Peyer's patch (tissue), 4 donors: ENCODE measurements around the gene SEMA3B. TPM values are rescaled to one million over a fixed set of nuclear protein-coding genes. Genes with fewer than 3 reads are reported as not detected.

Source experiments
- DNase-seq, 3 donors: peaks; one replicate each; pipeline ENCODE4 v3.0.0-alpha.2; 2017 to 2019
- H3K27ac ChIP-seq, 4 donors: fragments of 200-600 bp; sonication (generic); one replicate each; pipeline ENCODE4 v1.5.1; 2016 to 2019
- H3K27me3 ChIP-seq, 2 donors: fragments of 200-600 bp; sonication (generic); one replicate each; pipeline ENCODE4 v1.5.1; 2019
- H3K36me3 ChIP-seq, 3 donors: fragments of 200-600 bp; sonication (generic); one replicate each; pipeline ENCODE4 v1.5.1; 2016 to 2019
- H3K4me1 ChIP-seq, 4 donors: fragments of 200-600 bp; sonication (generic); one replicate each; pipeline ENCODE4 v1.5.1; 2016 to 2019
- H3K4me3 ChIP-seq, 4 donors: fragments of 200-600 bp; sonication (generic); 1 replicate in 3 of 4; 2 replicates in 1 of 4; pipeline ENCODE4 v1.5.1; 2016 to 2019; ENCODE audit warnings: mild to moderate bottlenecking in 1 of 4
- H3K9me3 ChIP-seq, 4 donors: fragments of 200-600 bp; sonication (generic); one replicate each; pipeline ENCODE4 v1.5.1; 2016 to 2019; ENCODE audit warnings: mild to moderate bottlenecking in 1 of 4
- CTCF ChIP-seq, 6 experiments: fragments of 450-650 bp in 4 of 6; fragments of 200-600 bp in 2 of 6; sonication (generic) in 1 of 6; IDR thresholded peaks; one replicate each; pipeline ENCODE4 v1.5.1; 2017 to 2019; ENCODE audit warnings: antibody characterized with exemption in 6 of 6, mild to moderate bottlenecking in 3 of 6, moderate library complexity in 1 of 6
- POLR2A ChIP-seq, 2 donors: fragments of 450-650 bp; IDR thresholded peaks; one replicate each; pipeline ENCODE4 v1.5.1; 2017; ENCODE audit warnings: antibody characterized with exemption in 2 of 2, mild to moderate bottlenecking in 2 of 2, moderate library complexity in 2 of 2
- total RNA-seq, 4 donors: library from RNA; depleted of rRNA; stranded (reverse); fragments of >200 nt; gene quantifications; one replicate each; pipeline ENCODE4 v1.1.0, GENCODE V29; 2016

SEMA3B gene
- total RNA-seq, 4 donors from 2014 or later: 56.1 to 367 (median 267) TPM

DNA sequence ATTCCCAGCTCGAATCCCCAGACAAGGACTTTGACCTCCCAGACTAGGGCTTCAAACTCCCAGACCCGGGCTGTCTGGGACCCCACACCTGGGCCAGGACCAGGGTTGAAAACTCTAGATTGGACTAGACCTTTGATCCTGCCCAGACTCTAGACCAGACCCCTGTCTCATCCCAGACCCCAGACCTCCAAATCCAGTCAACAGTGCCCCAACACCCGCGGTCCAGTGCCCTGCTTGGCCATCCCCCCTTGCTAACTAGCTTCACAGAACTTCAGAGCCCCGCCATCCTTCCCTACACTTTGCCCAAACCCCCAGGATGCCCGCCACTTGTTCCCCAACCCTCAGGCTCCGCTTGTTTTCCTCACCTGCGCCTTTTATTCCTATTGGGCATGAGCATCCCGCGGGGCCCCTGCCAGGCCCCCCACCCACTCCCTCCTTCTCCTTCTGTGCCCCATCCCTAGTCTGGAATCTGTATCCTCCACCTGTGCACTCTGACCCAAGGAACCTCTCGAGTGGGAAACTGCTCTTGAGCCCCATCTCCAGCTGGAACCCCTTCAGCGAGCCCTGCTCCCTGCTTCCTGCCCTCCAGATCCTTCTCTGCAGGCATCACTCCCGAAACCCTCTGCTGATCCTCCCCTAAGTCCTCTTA lies 32.3 kb upstream of the SEMA3B start:
- peaks cover 0 to 2% (median 0%) of the 10 kb centered on the region in 3 donors for H3K36me3 ChIP-seq
- peak overlapping the region; percentile 90 to 95 (median 94) for H3K27ac ChIP-seq
- peak overlapping the region; percentile 75 to 99 (median 88) for H3K4me3 ChIP-seq
- no peaks in the 10 kb centered on the region for H3K9me3 ChIP-seq
- DNase-seq: peak in 1 of 3 donors; percentile 44
- peaks cover 4 to 54% (median 40%) of the 10 kb centered on the region in 4 donors for H3K4me1 ChIP-seq
- no peaks in the 10 kb centered on the region for H3K27me3 ChIP-seq
- TF ChIP-seq POLR2A (IDR thresholded peaks at IDR 0.05) (no peak), CTCF (IDR thresholded peaks at IDR 0.05) (no peak)

- Histone ChIP-seq H3K4me1 (peaks cover 4 to 60% (median 46%) of the 10 kb centered on the region in 4 donors), H3K36me3 (peaks cover 0 to 2% (median 0%) of the 10 kb centered on the region in 3 donors), H3K4me3 (peak overlapping the region; percentile 75 to 99 (median 88)), H3K27me3 (no peaks in the 10 kb centered on the region), H3K27ac (peak overlapping the region; percentile 90 to 95 (median 94)), H3K9me3 (no peaks in the 10 kb centered on the region)
- TF ChIP-seq POLR2A (IDR thresholded peaks at IDR 0.05) (no peak), CTCF (IDR thresholded peaks at IDR 0.05) (no peak)
- DNase-seq: peak in 2 of 3 donors; percentile 42 to 63
Measured at GRCh38 chr3:50237133-50237651, 31.8 kb upstream of the SEMA3B start.

DNA sequence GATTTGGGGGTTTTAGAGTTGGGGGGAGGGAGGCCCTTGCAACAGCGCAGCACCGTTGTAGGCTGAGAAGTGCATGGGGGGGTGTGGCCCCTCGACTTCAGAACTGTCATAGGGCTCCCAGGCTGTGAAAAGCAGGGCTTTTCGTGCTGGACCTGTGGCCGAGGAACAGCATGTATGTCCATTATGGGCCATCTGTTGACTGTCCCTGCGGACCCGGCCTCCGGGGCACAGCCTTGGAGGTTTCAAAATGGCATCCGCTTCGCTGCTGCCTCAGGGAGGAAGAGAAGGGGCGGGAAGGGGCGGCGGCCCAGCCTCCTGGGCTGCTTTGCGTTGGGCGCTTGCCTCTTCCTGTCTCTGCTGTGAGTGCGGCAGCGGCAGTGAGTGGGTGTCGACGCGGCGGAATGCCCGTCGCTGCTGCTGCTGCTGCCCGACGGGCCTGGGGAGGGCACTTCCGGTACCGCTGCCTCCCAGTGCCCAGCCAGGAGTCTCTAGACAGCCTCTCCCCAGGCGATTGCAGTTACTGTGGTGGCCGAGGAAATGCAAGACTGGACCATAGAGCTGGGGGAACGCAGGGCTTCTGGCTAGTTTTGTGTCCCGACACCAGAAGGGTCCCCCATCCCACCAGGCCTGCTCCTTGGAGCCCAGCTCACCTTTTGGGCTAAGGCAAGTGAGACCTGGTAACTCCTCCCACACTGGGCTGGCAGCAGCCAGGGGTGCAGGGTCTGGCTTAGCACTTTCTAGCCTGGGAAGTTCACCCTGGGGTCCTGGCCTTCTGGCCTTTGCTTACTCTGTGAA lies 31.0 kb upstream of the SEMA3B start:
- H3K4me3 ChIP-seq: peak overlapping the region; percentile 75 to 99 (median 88)
- DNase-seq: peak; percentile 77 to 94 (median 91)
- TF ChIP-seq CTCF (IDR thresholded peaks at IDR 0.05) (no peak), POLR2A (IDR thresholded peaks at IDR 0.05) (peak in 1 of 2 donors; percentile 25)
- peak overlapping the region; percentile 90 to 95 (median 94) for H3K27ac ChIP-seq
- peaks cover 4 to 67% (median 53%) of the 10 kb centered on the region in 4 donors for H3K4me1 ChIP-seq
- no peaks in the 10 kb centered on the region for H3K27me3 ChIP-seq
- peaks cover 0 to 2% (median 0%) of the 10 kb centered on the region in 3 donors for H3K36me3 ChIP-seq
- no peaks in the 10 kb centered on the region for H3K9me3 ChIP-seq

DNA sequence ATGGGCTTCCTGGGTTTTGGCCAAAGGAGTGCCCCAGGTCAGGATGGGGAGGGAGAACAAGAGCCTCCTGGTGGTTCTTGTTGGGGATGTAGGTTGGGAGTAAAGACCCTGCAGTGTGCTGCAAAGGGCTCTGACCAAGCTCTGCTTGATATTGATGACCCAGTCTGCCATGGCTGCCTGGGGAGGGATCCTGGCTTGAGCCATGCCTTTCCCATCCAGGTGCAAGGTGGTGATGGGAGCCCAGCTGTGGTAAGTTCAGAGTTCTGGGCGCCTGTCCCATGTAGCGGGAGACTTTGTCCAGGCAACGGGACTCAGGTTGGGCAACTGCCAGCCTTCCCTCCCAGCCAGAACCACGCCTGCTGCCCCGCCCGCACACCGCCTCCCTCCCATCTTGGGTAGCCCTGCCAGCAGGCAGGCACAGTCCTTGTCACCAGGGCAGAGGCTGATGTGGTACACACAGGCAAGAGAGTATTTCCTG lies 30.4 kb upstream of the SEMA3B start:
- peak in 2 of 3 donors; percentile 92 to 96 for DNase-seq
- Histone ChIP-seq H3K4me3 (peak overlapping the region; percentile 75 to 99 (median 88)), H3K9me3 (no peaks in the 10 kb centered on the region), H3K36me3 (peaks cover 0 to 2% (median 0%) of the 10 kb centered on the region in 3 donors), H3K27me3 (no peaks in the 10 kb centered on the region), H3K27ac (peak overlapping the region; percentile 90 to 95 (median 94)), H3K4me1 (peaks cover 4 to 74% (median 60%) of the 10 kb centered on the region in 4 donors)
- TF ChIP-seq CTCF (IDR thresholded peaks at IDR 0.05) (no peak), POLR2A (IDR thresholded peaks at IDR 0.05) (no peak)

- Histone ChIP-seq H3K4me1 (peaks cover 4 to 77% (median 63%) of the 10 kb centered on the region in 4 donors), H3K27me3 (no peaks in the 10 kb centered on the region), H3K9me3 (no peaks in the 10 kb centered on the region), H3K4me3 (no peak overlapping the region), H3K27ac (peak overlapping the region in 3 of 4 donors; percentile 93 to 95 (median 94)), H3K36me3 (peaks cover 0 to 2% (median 0%) of the 10 kb centered on the region in 3 donors)
- TF ChIP-seq CTCF (IDR thresholded peaks at IDR 0.05): no peak
- TF ChIP-seq POLR2A (IDR thresholded peaks at IDR 0.05): no peak
- no peak for DNase-seq
Measured at GRCh38 chr3:50239649-50240048, 29.3 kb upstream of the SEMA3B start.
